ENCODE measurements around the gene PLA2G2A. TPM values are rescaled to one million over a fixed set of nuclear protein-coding genes. Genes with fewer than 3 reads are reported as not detected.
A peak's percentile ranks its signal among the peaks of the same experiment; 100 is the strongest.

The PLA2G2A gene
- total RNA-seq (2021) (1.2 to 2.6 TPM (median 1.9 TPM) in 3 replicates), Bru-seq, nascent RNA (percentile 26 among the genes with signal in this experiment)
- long read RNA-seq, experiment 1, partial matches to known transcripts, result 0 of 2 reads
- long read RNA-seq, experiment 1, other reads (novel, unspliced or antisense), result 0 of 2 reads
- long read RNA-seq, experiment 2, partial matches to known transcripts, result 2 of 3 reads
- long read RNA-seq, experiment 2, other reads (novel, unspliced or antisense), result 0 of 3 reads
- long read RNA-seq, experiment 3, partial matches to known transcripts, result 0 of 2 reads
- long read RNA-seq, experiment 3, other reads (novel, unspliced or antisense), result 0 of 2 reads

- no peak for DNase-seq (ENCODE audit: low spot score)
- peaks cover 11% of the 10 kb centered on the region; the same call in 1 of the 2 replicates for H3K36me3 Mint-ChIP-seq
- TF ChIP-seq ZNF232 (CRISPR knock-in tag; IDR thresholded peaks at IDR 0.05) (no peak), ESRRA (CRISPR knock-in tag; IDR thresholded peaks at IDR 0.05; ENCODE audit: borderline replicate concordance) (no peak)
- CTCF ChIA-PET, result interaction anchor here (1.0 kb wide), 1 partner anchor 12 kb away, joined by 3 read pairs; no protein-coding TSS in a partner anchor
- ATAC-seq, result no peak
- H3K4me3 Mint-ChIP-seq, result no peak within 1 kb of the TSS
- POLR2A ChIA-PET, result no interaction called here
- peaks cover 4% of the 10 kb centered on the region for H3K27me3 Mint-ChIP-seq (ENCODE audit: low read depth)
- H3K9me3 Mint-ChIP-seq, result peaks cover 11% of the 10 kb centered on the region
- H3K4me1 Mint-ChIP-seq, result peaks cover 49% of the 10 kb centered on the region
- no peak within 1 kb of the TSS for H3K27ac Mint-ChIP-seq
Observed at GRCh38 chr1:19979494-19979977, at the start of gene PLA2G2A. TSS of gene PLA2G2A (minus strand) at chr1:19979618. CDS start at chr1:19978773, 845 bp downstream.

- H3K9me3 Mint-ChIP-seq, result peaks cover 50% of the 10 kb centered on the region
- no peak for TF ChIP-seq NFE2L1 (CRISPR knock-in tag; IDR thresholded peaks at IDR 0.05)
- no peak for TF ChIP-seq MXD4 (CRISPR knock-in tag; IDR thresholded peaks at IDR 0.05; ENCODE audit: borderline replicate concordance)
- TF ChIP-seq ELF4 (CRISPR knock-in tag; IDR thresholded peaks at IDR 0.05; ENCODE audit: low read depth), result no peak
- no peak for TF ChIP-seq NFATC4 (CRISPR knock-in tag; IDR thresholded peaks at IDR 0.05)
- TF ChIP-seq ATF3 (CRISPR knock-in tag; conservative IDR thresholded peaks at IDR 0.05), result no peak
- no peak for TF ChIP-seq CREB1 (CRISPR knock-in tag; IDR thresholded peaks at IDR 0.05)
- TF ChIP-seq MAX (CRISPR knock-in tag; IDR thresholded peaks at IDR 0.05), result no peak
- no peak for TF ChIP-seq CDX4 (CRISPR knock-in tag; IDR thresholded peaks at IDR 0.05; ENCODE audit: borderline replicate concordance)
- no peak for TF ChIP-seq EMX1 (CRISPR knock-in tag; IDR thresholded peaks at IDR 0.05)
- no peak for TF ChIP-seq ZNF219 (CRISPR knock-in tag; IDR thresholded peaks at IDR 0.05; ENCODE audit: borderline replicate concordance)
- TF ChIP-seq MLX (CRISPR knock-in tag; IDR thresholded peaks at IDR 0.05), result no peak
- TF ChIP-seq CBFB (CRISPR knock-in tag; IDR thresholded peaks at IDR 0.05; ENCODE audit: low read depth), result no peak
- no peak for TF ChIP-seq ZNF138 (CRISPR knock-in tag; conservative IDR thresholded peaks at IDR 0.05)
- no peak for TF ChIP-seq ZNF317 (CRISPR knock-in tag; IDR thresholded peaks at IDR 0.05; ENCODE audit: borderline replicate concordance, low read depth)
- TF ChIP-seq JAZF1 (CRISPR knock-in tag; IDR thresholded peaks at IDR 0.05), result no peak
- no peak for TF ChIP-seq ZNF425 (CRISPR knock-in tag; conservative IDR thresholded peaks at IDR 0.05)
- DNase-seq (ENCODE audit: low spot score), result no peak
- ChIA-PET CTCF (no interaction called here), POLR2A (no interaction called here)
- no peak overlapping the region for H3K4me3 Mint-ChIP-seq
- H3K4me1 Mint-ChIP-seq, result no peaks in the 10 kb centered on the region
- H3K36me3 Mint-ChIP-seq, result 0 out of 2 replicates have a peak, but pooled peaks cover 4% of the 10 kb centered on the region
- peaks cover 5% of the 10 kb centered on the region for H3K27me3 Mint-ChIP-seq (ENCODE audit: low read depth)
- no peak overlapping the region for H3K27ac Mint-ChIP-seq
- ATAC-seq, result no peak
Observed at GRCh38 chr1:20028726-20029125, 49.3 kb upstream of the PLA2G2A start.

GRCh38 chr1:20028125-20028524, 48.7 kb upstream of the PLA2G2A start:
- Mint-ChIP-seq H3K4me3 (no peak overlapping the region), H3K9me3 (peaks cover 50% of the 10 kb centered on the region), H3K27ac (no peak overlapping the region), H3K36me3 (0 out of 2 replicates have a peak, but pooled peaks cover 4% of the 10 kb centered on the region), H3K4me1 (no peaks in the 10 kb centered on the region), H3K27me3 (ENCODE audit: low read depth) (peaks cover 5% of the 10 kb centered on the region)
- ATAC-seq (no peak), DNase-seq (ENCODE audit: low spot score) (no peak)
- CTCF ChIA-PET, result no interaction called here
- TF ChIP-seq KAT7 (CRISPR knock-in tag; IDR thresholded peaks at IDR 0.05; ENCODE audit: borderline replicate concordance) (no peak), ATF3 (CRISPR knock-in tag; conservative IDR thresholded peaks at IDR 0.05) (no peak), GRHL2 (CRISPR knock-in tag; IDR thresholded peaks at IDR 0.05; ENCODE audit: insufficient replicate concordance, severe bottlenecking) (no peak)
- POLR2A ChIA-PET, result no interaction called here

Measured in WTC11 (cell line).